ENCODE results near the gene RIMOC1.

DNA sequence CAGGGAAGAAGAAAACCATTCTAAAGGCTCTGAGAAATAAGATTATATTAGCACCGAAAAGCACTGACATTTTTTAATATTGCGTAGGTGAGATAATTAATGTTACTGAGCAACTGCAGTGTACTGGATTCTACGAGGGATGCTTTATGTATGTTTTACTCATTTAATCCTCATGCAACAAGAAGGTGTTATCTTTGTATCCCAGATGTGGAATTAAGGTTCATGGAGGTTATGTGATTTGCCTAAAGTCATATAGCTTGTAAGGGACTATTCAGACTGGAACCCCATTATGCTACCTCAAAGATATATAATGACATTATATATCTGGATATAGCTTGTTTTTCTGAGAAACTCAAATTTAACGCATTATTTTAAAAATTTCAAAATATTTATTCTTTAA lies 23.5 kb downstream of the RIMOC1 start:
- no peak for TF ChIP-seq CTCF (IDR thresholded peaks at IDR 0.05; ENCODE audit: low read length)
- TF ChIP-seq EZH2 (IDR thresholded peaks at IDR 0.05; ENCODE audit: borderline replicate concordance, low read length), result no peak

Measured in OCI-LY1 (cell line).